ENCODE results near the gene CEACAM6. TPM values are rescaled to one million over a fixed set of nuclear protein-coding genes. Genes with fewer than 3 reads are reported as not detected.
"Not testable (repeated sequence)": the region's sequence is repeated elsewhere in the genome, so short reads cannot be mapped to it uniquely, and the experiment has no call there.

CEACAM6 gene
- total and polyA plus RNA-seq, 2 of the 13 experiments (the other 11 are each of a cell fraction or from before 2014, with no cell fraction given), result not detected

DNA sequence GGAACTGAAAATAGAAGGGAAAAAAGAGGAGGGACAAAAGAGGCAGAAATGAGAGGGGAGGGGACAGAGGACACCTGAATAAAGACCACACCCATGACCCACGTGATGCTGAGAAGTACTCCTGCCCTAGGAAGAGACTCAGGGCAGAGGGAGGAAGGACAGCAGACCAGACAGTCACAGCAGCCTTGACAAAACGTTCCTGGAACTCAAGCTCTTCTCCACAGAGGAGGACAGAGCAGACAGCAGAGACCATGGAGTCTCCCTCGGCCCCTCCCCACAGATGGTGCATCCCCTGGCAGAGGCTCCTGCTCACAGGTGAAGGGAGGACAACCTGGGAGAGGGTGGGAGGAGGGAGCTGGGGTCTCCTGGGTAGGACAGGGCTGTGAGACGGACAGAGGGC lies 46.8 kb upstream of the CEACAM6 start, which contains the start of gene CEACAM5 (continued):
- TF ChIP-seq FOXA3 (CRISPR knock-in tag; IDR thresholded peaks at IDR 0.05), result no peak
- TF ChIP-seq, protein P1, sequence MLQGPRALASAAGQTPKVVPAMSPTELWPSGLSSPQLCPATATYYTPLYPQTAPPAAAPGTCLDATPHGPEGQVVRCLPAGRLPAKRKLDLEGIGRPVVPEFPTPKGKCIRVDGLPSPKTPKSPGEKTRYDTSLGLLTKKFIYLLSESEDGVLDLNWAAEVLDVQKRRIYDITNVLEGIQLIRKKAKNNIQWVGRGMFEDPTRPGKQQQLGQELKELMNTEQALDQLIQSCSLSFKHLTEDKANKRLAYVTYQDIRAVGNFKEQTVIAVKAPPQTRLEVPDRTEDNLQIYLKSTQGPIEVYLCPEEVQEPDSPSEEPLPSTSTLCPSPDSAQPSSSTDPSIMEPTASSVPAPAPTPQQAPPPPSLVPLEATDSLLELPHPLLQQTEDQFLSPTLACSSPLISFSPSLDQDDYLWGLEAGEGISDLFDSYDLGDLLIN (CRISPR knock-in tag; IDR thresholded peaks at IDR 0.05; ENCODE audit: borderline replicate concordance), result no peak
- no peak for TF ChIP-seq ZNF180 (CRISPR knock-in tag; IDR thresholded peaks at IDR 0.05; ENCODE audit: borderline replicate concordance, low read depth)
- no peak for TF ChIP-seq PRMT3 (CRISPR knock-in tag; IDR thresholded peaks at IDR 0.05; ENCODE audit: borderline replicate concordance, low read depth)
- TF ChIP-seq CBFB (CRISPR knock-in tag; IDR thresholded peaks at IDR 0.05), result no peak
- no peak for TF ChIP-seq ZNF432 (CRISPR knock-in tag; IDR thresholded peaks at IDR 0.05; ENCODE audit: borderline replicate concordance)
- no peak for TF ChIP-seq CREB1 (IDR thresholded peaks at IDR 0.05)
- TF ChIP-seq CREB1 (CRISPR knock-in tag; IDR thresholded peaks at IDR 0.05), result no peak
- TF ChIP-seq ZNF766 (CRISPR knock-in tag; IDR thresholded peaks at IDR 0.05; ENCODE audit: borderline replicate concordance), result no peak
- TF ChIP-seq, protein P2, sequence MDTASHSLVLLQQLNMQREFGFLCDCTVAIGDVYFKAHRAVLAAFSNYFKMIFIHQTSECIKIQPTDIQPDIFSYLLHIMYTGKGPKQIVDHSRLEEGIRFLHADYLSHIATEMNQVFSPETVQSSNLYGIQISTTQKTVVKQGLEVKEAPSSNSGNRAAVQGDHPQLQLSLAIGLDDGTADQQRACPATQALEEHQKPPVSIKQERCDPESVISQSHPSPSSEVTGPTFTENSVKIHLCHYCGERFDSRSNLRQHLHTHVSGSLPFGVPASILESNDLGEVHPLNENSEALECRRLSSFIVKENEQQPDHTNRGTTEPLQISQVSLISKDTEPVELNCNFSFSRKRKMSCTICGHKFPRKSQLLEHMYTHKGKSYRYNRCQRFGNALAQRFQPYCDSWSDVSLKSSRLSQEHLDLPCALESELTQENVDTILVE (CRISPR knock-in tag; IDR thresholded peaks at IDR 0.05), result no peak

DNA sequence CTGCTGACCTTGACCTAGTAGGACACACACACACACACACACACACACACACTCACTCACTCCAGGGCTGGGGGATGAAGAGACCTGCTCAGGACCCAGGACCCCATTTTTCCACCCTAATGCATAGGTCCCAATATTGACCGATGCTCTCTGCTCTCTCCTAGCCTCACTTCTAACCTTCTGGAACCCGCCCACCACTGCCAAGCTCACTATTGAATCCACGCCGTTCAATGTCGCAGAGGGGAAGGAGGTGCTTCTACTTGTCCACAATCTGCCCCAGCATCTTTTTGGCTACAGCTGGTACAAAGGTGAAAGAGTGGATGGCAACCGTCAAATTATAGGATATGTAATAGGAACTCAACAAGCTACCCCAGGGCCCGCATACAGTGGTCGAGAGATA lies 45.8 kb upstream of the CEACAM6 start:
- H3K27ac ChIP-seq (ENCODE audit: extremely low read length, insufficient read depth, low read length); CTCF ChIA-PET (ENCODE audit: low intra/inter-chr PET ratio, low total read pairs); H3K4me1 ChIP-seq (ENCODE audit: insufficient read depth, low read length); H3K4me2 ChIP-seq (ENCODE audit: low read depth, low read length); H4K20me1 ChIP-seq (ENCODE audit: insufficient read depth, low read length); H3K4me3 ChIP-seq (replicated peaks in 1 of 3; ENCODE audit: insufficient read depth in 1 of 3, low read depth in 2 of 3, low read length in 3 of 3); H3K9me3 ChIP-seq (ENCODE audit: low read length); intact Hi-C loops (cut with micrococcal nuclease; ENCODE audit: unreplicated experiment); H3K36me3 ChIP-seq (replicated peaks in 1 of 2; ENCODE audit: control insufficient read depth in 1 of 2, insufficient read depth in 2 of 2, low read length in 2 of 2); in situ Hi-C loops (cut with HindIII; ENCODE audit: extremely low pct_ligation_motif_present, low pct_unique_long_range_greater_than_20kb); H3K79me2 ChIP-seq (ENCODE audit: insufficient read depth, low read length); H3K9ac ChIP-seq (ENCODE audit: insufficient read depth, low read depth, low read length); BruUV-seq (replicated peaks); FAIRE-seq; POLR2A ChIA-PET; ATAC-seq; DNase-seq (ENCODE audit: low spot score); H2AFZ ChIP-seq (ENCODE audit: low read length): not testable (repeated sequence)
- WGBS (ENCODE audit: low lambda C conversion rate), result 17% methylated on average over 8 of the region's 8 CpGs
- peaks cover 1 to 28% of the 10 kb centered on the region in 2 experiments; a peak in 4 of 5 replicates for H3K27me3 ChIP-seq (ENCODE audit: control insufficient read depth in 1 of 2, insufficient read depth in 2 of 2, low read length in 2 of 2)
